ENCODE results near the gene EGFR.

- TF ChIP-seq, protein P1, sequence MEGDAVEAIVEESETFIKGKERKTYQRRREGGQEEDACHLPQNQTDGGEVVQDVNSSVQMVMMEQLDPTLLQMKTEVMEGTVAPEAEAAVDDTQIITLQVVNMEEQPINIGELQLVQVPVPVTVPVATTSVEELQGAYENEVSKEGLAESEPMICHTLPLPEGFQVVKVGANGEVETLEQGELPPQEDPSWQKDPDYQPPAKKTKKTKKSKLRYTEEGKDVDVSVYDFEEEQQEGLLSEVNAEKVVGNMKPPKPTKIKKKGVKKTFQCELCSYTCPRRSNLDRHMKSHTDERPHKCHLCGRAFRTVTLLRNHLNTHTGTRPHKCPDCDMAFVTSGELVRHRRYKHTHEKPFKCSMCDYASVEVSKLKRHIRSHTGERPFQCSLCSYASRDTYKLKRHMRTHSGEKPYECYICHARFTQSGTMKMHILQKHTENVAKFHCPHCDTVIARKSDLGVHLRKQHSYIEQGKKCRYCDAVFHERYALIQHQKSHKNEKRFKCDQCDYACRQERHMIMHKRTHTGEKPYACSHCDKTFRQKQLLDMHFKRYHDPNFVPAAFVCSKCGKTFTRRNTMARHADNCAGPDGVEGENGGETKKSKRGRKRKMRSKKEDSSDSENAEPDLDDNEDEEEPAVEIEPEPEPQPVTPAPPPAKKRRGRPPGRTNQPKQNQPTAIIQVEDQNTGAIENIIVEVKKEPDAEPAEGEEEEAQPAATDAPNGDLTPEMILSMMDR (conservative IDR thresholded peaks at IDR 0.05; ENCODE audit: low read length): no peak
- no peak for TF ChIP-seq EZH2phosphoT487 (IDR thresholded peaks at IDR 0.05; ENCODE audit: borderline replicate concordance)
Measured at GRCh38 chr7:55094092-55094690, 75.4 kb downstream of the EGFR start.

Measured in Loucy (cell line).